BLaER1 treated with 17β-estradiol and CSF1 and Interleukin-3, amounts not matched to agents 10 nM and 100 nM (cell line): ENCODE data around the gene NQO1.
A peak's percentile ranks its signal among the peaks of the same experiment; 100 is the strongest.

Experiments used
- H3K27ac ChIP-seq, 11 experiments: shearing (Covaris generic); formaldehyde crosslinking; 2 replicates each; pipeline ENCODE4 v1.8.1; 2022
- H3K27me3 ChIP-seq, 11 experiments: shearing (Covaris generic); formaldehyde crosslinking; 2 replicates each; pipeline ENCODE4 v1.8.1; 2022
- H3K36me3 ChIP-seq, 11 experiments: shearing (Covaris generic); formaldehyde crosslinking; 2 replicates each; pipeline ENCODE4 v1.8.1; 2022
- H3K4me1 ChIP-seq, 10 experiments: shearing (Covaris generic); formaldehyde crosslinking; 2 replicates each; pipeline ENCODE4 v1.8.1; 2022
- H3K4me2 ChIP-seq, 11 experiments: shearing (Covaris generic); formaldehyde crosslinking; 2 replicates each; pipeline ENCODE4 v1.8.1; 2022
- H3K4me3 ChIP-seq, 10 experiments: shearing (Covaris generic); formaldehyde crosslinking; 2 replicates each; pipeline ENCODE4 v1.8.1; 2022
- H3K9ac ChIP-seq, 11 experiments: shearing (Covaris generic); formaldehyde crosslinking; 2 replicates each; pipeline ENCODE4 v1.8.1; 2022
- H3K9me3 ChIP-seq, 11 experiments: shearing (Covaris generic); formaldehyde crosslinking; replicated peaks in 1 of 11; 2 replicates each; pipeline ENCODE4 v1.8.1; 2022
- H4K20me1 ChIP-seq, 11 experiments: shearing (Covaris generic); formaldehyde crosslinking; 2 replicates each; pipeline ENCODE4 v1.8.1; 2022
- Cebpa-rat ChIP-seq, 11 experiments: shearing (Covaris generic); IDR thresholded peaks; 2 replicates each; pipeline ENCODE4 v1.8.1; 2022

Gene NQO1

DNA sequence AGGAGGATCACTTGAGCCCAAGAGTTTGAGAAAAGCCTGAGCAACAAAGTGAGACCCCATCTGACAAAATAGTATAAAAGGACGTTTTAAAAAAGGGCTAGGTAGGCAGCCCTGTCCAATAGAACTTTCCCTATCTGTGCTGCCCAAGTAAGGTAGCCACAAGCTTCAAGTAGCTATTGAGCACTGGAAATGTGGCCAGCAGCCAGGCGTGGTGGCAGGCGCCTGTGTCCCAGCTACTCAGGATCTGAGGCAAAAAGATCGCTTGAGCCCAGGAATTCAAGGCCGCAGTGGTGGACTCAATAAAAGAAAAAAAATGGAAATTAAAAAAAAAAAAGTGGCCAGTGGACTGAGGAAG is 1.5 kb upstream of the NQO1 start:
- H3K4me3 ChIP-seq, result peak overlapping the region in 5 of 10 experiments; percentile 57 to 77 (median 63); a peak in 6 of 20 replicates
- peak overlapping the region in 10 of 11 experiments; percentile 13 to 98 (median 90); a peak in 19 of 22 replicates for H3K27ac ChIP-seq
- no peak for TF ChIP-seq Cebpa-rat (IDR thresholded peaks at IDR 0.05)

DNA sequence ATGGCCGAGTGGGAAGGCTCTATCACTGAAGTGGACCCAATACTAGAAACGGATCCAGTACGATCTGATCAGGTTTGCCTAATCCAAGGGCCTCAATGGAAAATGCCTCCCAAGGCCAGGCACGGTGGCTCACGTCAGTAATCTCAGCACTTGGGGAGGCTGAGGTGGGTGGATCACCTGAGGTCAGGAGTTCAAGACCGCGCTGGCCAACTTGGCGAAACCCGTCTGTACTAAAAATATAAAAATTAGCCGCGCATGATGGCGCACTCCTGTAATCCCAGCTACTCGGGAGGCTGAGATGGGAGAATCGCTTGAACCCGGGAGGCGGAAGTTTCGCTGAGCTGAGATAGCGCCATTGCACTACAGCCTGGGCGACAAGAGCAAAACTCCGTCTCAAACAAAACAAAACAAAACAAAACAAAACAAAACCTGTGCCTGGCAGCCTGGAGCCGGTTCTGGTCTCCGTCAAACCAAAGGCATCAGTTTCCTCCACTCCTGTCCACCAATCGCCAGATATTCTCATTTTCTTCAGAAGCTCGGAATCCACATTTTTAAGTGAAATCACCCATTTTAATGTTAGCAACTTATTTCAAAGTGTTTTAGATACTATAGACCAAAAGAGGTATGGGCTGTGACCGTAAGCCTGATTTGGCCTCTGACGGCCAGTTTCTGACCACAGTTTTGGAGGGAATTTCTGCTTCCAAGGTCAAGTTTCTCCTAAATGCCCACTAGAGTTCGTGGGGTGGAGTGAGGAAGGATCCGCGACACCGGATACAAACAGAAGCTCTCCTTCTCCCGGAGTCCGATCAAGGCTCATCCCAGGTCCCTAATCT is 664 bp downstream of the NQO1 start:
- H3K27me3 ChIP-seq, result no peaks in the 10 kb centered on the region
- peak overlapping the region; percentile 56 to 77 (median 64) for H3K4me3 ChIP-seq
- peaks cover 0 to 5% (median 0%) of the 10 kb centered on the region in 11 experiments; a peak in 1 of 22 replicates for H4K20me1 ChIP-seq
- H3K4me1 ChIP-seq, result peaks cover 31 to 55% (median 45%) of the 10 kb centered on the region in 10 experiments
- H3K4me2 ChIP-seq, result peak overlapping the region; percentile 76 to 96 (median 86)
- peak overlapping the region; percentile 68 to 90 (median 82) for H3K9ac ChIP-seq
- H3K27ac ChIP-seq, result peak overlapping the region; percentile 48 to 98 (median 90); a peak in 21 of 22 replicates
- no peak for TF ChIP-seq Cebpa-rat (IDR thresholded peaks at IDR 0.05)
- no peaks in the 10 kb centered on the region for H3K9me3 ChIP-seq
- H3K36me3 ChIP-seq, result no peaks in the 10 kb centered on the region

More for the DNA sequence above, 1.5 kb upstream of the NQO1 start:
- H3K9ac ChIP-seq, result peak overlapping the region in 9 of 11 experiments; percentile 68 to 90 (median 83); a peak in 14 of 22 replicates
- H3K36me3 ChIP-seq, result 0 out of 22 replicates have a peak, but pooled peaks cover 0 to 3% (median 0%) of the 10 kb centered on the region in 11 experiments
- H3K4me1 ChIP-seq, result peaks cover 31 to 47% (median 40%) of the 10 kb centered on the region in 10 experiments
- no peaks in the 10 kb centered on the region for H3K9me3 ChIP-seq
- H3K4me2 ChIP-seq, result peak overlapping the region; percentile 76 to 96 (median 86)
- H3K27me3 ChIP-seq, result no peaks in the 10 kb centered on the region
- no peaks in the 10 kb centered on the region for H4K20me1 ChIP-seq

DNA sequence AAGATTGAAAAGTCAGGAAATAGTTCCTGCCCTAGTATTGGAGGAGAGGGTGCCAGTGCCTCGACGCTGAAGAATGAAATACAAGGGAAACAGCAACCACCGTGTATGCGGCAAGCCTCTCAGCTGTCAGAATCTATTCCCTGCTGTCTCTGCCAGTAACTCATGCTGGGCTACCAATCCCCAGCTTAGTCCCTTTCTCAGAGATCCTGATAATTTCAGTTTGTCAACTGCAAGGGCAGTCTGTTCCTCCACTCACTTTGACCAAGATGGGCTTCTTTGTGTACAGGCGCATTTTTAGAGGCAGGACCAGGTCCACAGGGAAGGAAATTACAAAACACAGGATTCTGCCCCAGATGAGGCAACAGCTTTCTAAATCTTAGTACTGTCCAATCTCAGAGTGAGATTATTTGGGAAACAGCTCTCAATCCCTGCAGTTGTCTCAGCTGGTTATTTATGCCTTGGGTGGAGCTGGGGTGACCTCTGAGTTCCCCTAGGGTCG is 1.3 kb downstream of the NQO1 start:
- Histone ChIP-seq H3K4me2 (peak overlapping the region; percentile 76 to 96 (median 86); a peak in 21 of 22 replicates), H3K9ac (peak overlapping the region in 8 of 11 experiments; percentile 6 to 90 (median 44); a peak in 12 of 22 replicates)

DNA sequence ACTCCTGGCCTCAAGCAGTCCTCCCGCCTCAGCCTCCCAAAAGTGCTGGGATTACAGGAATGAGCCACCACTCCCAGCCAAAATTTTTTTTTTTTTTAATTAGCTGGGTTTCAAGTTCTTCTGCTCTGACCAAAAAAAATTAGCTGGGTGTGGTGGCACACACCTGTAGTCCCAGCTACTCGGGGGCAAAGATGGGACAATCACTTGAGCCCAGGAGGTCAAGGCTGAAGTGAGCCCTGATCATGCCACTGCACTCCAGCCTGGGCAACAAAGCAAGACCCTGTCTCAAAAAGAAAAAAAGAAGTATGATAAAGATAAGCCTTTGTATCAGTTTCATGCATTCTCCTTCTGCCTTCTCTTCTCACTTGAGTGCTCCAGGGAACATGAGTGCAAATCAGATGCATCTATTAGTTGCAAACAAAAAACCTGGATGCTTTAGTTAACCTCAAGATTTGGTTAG is 1.9 kb downstream of the NQO1 start:
- Histone ChIP-seq H3K9me3 (no peaks in the 10 kb centered on the region), H4K20me1 (peaks cover 0 to 18% (median 0%) of the 10 kb centered on the region in 11 experiments; a peak in 1 of 22 replicates), H3K9ac (peak overlapping the region in 2 of 11 experiments; percentile 24 to 88; a peak in 3 of 22 replicates), H3K4me2 (peak overlapping the region in 7 of 11 experiments; percentile 76 to 95 (median 87); a peak in 12 of 22 replicates), H3K27ac (peak overlapping the region in 6 of 11 experiments; percentile 78 to 98 (median 94); a peak in 9 of 22 replicates), H3K4me3 (no peak overlapping the region), H3K36me3 (no peaks in the 10 kb centered on the region), H3K27me3 (no peaks in the 10 kb centered on the region), H3K4me1 (peaks cover 31 to 55% (median 45%) of the 10 kb centered on the region in 10 experiments)
- TF ChIP-seq Cebpa-rat (IDR thresholded peaks at IDR 0.05), result no peak

More for the DNA sequence above, 1.3 kb downstream of the NQO1 start:
- H3K4me3 ChIP-seq, result peak overlapping the region in 5 of 10 experiments; percentile 57 to 77 (median 63); a peak in 8 of 20 replicates
- H4K20me1 ChIP-seq, result peaks cover 0 to 12% (median 0%) of the 10 kb centered on the region in 11 experiments; a peak in 1 of 22 replicates
- no peaks in the 10 kb centered on the region for H3K27me3 ChIP-seq
- TF ChIP-seq Cebpa-rat (IDR thresholded peaks at IDR 0.05), result no peak
- H3K27ac ChIP-seq, result peak overlapping the region in 9 of 11 experiments; percentile 78 to 98 (median 91); a peak in 17 of 22 replicates
- H3K4me1 ChIP-seq, result peaks cover 31 to 55% (median 45%) of the 10 kb centered on the region in 10 experiments
- no peaks in the 10 kb centered on the region for H3K9me3 ChIP-seq
- H3K36me3 ChIP-seq, result no peaks in the 10 kb centered on the region

DNA sequence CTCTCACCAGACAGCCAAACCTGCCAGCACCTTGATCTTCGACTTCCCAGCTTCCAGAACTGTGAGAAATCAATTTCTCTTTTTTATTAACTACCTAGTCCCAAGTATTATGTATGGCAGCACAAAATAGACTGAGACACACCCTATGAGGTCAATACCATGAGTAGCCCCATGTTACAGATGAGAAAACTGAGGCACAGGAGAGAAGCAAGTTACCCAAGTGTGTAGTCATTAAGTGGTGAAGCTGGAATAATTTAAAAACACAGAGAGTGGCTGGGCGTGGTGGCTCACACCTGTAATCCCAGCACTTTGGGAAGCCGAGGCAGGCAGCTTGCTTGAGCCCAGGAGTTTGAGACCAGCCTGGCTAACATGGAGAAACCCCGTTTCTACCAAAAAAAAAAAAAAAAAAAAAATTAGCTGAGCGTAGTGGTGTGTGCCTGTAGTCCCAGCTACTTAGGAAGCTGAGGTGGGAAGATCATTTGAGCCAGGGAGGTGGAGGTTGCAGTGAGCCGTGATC is 4.9 kb downstream of the NQO1 start:
- Histone ChIP-seq H3K27me3 (no peaks in the 10 kb centered on the region), H3K4me3 (no peak overlapping the region), H3K9ac (no peak overlapping the region), H3K27ac (no peak overlapping the region), H3K36me3 (peaks cover 0 to 21% (median 19%) of the 10 kb centered on the region in 11 experiments; a peak in 19 of 22 replicates), H4K20me1 (peaks cover 0 to 25% (median 0%) of the 10 kb centered on the region in 11 experiments; a peak in 1 of 22 replicates), H3K4me1 (peaks cover 13 to 32% (median 22%) of the 10 kb centered on the region in 10 experiments), H3K9me3 (no peaks in the 10 kb centered on the region), H3K4me2 (no peak overlapping the region)
- no peak for TF ChIP-seq Cebpa-rat (IDR thresholded peaks at IDR 0.05)

DNA sequence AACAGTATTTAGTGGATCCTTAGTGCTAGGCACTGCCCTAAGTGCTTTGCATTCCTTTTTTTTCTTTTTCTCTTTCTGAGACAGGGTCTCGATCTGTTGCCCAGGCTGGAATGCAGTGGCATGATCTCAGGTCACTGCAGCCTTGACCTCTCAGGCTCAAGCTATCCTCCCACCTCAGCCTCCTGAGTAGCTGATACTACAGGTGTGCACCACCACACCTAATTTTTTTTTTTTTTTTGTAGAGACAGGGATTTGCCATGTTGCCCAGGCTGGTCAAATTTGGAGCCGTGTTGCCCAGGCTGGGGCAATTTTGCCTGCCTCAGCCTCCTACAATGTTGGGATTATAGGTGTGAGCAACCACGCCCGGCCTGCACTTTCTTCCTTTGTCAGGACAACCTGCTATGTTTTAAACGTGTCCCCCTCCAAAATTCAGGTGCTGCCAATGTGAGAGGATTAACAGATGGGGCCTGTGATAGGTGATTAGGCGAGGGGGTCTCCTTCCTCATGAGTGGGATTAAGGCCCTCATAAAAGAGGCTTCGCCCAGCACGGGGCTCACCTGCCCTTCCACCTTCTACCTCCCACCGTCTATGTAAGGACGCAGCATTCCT is 5.4 kb downstream of the NQO1 start:
- Histone ChIP-seq H4K20me1 (peaks cover 0 to 25% (median 0%) of the 10 kb centered on the region in 11 experiments; a peak in 1 of 22 replicates), H3K27ac (no peak overlapping the region), H3K4me1 (peaks cover 10 to 30% (median 20%) of the 10 kb centered on the region in 10 experiments), H3K4me2 (no peak overlapping the region), H3K9me3 (no peaks in the 10 kb centered on the region), H3K27me3 (no peaks in the 10 kb centered on the region), H3K9ac (no peak overlapping the region), H3K36me3 (peaks cover 0 to 27% (median 24%) of the 10 kb centered on the region in 11 experiments; a peak in 19 of 22 replicates), H3K4me3 (no peak overlapping the region)
- no peak for TF ChIP-seq Cebpa-rat (IDR thresholded peaks at IDR 0.05)

DNA sequence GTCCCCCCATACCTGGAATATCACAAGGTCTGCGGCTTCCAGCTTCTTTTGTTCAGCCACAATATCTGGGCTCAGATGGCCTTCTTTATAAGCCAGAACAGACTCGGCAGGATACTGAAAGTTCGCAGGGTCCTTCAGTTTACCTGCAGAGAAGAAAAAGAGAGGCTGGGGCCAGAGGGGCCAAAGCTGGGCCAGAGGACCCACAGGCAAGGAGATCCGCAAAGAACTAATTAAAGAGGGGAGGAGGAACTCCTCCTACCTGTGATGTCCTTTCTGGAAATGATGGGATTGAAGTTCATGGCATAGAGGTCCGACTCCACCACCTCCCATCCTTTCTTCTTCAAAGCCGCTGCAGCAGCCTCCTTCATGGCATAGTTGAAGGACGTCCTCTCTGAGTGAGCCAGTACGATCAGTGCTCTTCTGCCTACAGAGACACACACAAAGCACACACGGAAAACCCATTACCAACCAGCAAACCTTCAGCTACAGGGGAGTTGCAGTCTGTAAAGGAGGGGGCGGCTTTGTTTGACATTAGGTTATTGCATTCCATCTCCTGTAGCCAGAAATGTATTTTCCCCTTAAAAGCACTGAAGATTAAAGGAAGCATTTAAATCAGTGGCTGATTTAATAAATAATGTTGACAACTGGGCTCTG is 8.1 kb downstream of the NQO1 start:
- no peak overlapping the region for H3K4me3 ChIP-seq
- H3K9ac ChIP-seq, result no peak overlapping the region
- no peaks in the 10 kb centered on the region for H3K9me3 ChIP-seq
- H3K4me1 ChIP-seq, result peaks cover 0 to 11% (median 2%) of the 10 kb centered on the region in 10 experiments; a peak in 5 of 20 replicates
- no peak for TF ChIP-seq Cebpa-rat (IDR thresholded peaks at IDR 0.05)
- H3K36me3 ChIP-seq, result peaks cover 6 to 52% (median 45%) of the 10 kb centered on the region in 11 experiments; a peak in 20 of 22 replicates
- H3K27me3 ChIP-seq, result no peaks in the 10 kb centered on the region
- H3K27ac ChIP-seq, result no peak overlapping the region
- no peak overlapping the region for H3K4me2 ChIP-seq
- peaks cover 0 to 25% (median 0%) of the 10 kb centered on the region in 11 experiments; a peak in 1 of 22 replicates for H4K20me1 ChIP-seq

DNA sequence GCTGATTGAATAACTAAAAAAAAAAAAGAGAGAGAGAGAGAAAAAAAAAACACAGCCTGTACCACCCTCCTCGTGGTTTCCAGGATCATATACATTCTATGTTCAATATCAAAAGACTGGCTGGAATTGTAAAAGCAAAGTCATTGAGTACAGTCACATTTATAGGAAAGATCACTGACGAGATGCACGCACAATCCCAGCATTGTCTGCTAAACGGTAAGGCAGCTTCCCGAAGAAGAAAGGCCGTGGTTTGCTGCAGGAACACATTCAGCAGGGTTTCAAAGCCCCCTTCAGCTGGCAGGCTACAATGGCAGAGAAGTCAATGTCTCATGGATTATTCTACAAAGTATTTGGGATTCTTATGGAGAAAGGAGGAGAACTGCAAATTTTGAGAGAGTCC is 9.3 kb downstream of the NQO1 start:
- peaks cover 18 to 64% (median 57%) of the 10 kb centered on the region in 11 experiments; a peak in 21 of 22 replicates for H3K36me3 ChIP-seq
- no peak overlapping the region for H3K9ac ChIP-seq

More for the DNA sequence above, 9.3 kb downstream of the NQO1 start:
- peaks cover 0 to 25% (median 0%) of the 10 kb centered on the region in 11 experiments; a peak in 1 of 22 replicates for H4K20me1 ChIP-seq
- no peak overlapping the region for H3K4me2 ChIP-seq
- no peak overlapping the region for H3K27ac ChIP-seq
- no peak overlapping the region for H3K4me3 ChIP-seq
- H3K4me1 ChIP-seq, result peaks cover 0 to under 1% (median 0%) of the 10 kb centered on the region in 10 experiments; a peak in 1 of 20 replicates
- H3K9me3 ChIP-seq, result no peaks in the 10 kb centered on the region
- H3K27me3 ChIP-seq, result no peaks in the 10 kb centered on the region
- TF ChIP-seq Cebpa-rat (IDR thresholded peaks at IDR 0.05), result no peak
